ENCODE data around the gene ARNT2.
"Not testable (repeated sequence)": the region's sequence is repeated elsewhere in the genome, so short reads cannot be mapped to it uniquely, and the experiment has no call there.

The ARNT2 gene

DNA sequence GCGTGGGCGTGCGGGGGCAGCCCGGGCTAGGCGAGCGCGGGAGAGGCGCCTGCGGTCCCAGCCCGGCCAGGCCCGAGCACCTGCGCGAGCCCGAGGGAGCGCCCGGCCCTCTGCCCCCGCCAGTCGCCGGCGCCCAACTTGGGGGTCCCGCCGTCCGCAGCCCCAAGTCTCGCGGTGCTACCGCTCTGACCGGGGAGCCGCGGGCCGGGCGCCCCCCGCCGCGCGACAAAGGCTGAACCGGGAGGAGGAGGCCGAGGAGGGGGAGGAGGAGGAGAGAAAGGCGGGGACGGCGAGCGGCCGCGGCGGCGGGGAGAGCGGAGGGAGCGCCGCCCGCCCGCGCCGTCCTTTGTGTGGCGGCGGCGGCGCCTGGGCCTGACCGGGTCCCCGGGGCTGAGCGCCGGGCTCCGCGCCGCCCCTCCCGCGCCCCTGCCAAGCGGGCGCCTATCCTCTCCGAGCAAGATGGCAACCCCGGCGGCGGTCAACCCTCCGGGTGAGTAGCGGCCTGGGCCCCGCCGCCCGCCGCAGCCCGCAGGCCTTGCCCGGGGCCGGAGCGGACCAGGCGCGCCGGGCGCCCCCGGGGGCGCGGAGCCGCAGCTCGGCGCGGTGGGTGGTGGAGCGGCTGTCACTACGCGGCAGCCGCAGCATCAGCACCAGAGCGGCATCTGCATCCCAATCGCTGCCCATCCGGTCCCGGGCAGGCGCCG, at the start of gene ARNT2:
TSS of gene ARNT2 (plus strand) at position 326 of the 704 bp plus-strand sequence. CDS start at position 460, 134 bp downstream.
- FAIRE-seq, result no peak

DNA sequence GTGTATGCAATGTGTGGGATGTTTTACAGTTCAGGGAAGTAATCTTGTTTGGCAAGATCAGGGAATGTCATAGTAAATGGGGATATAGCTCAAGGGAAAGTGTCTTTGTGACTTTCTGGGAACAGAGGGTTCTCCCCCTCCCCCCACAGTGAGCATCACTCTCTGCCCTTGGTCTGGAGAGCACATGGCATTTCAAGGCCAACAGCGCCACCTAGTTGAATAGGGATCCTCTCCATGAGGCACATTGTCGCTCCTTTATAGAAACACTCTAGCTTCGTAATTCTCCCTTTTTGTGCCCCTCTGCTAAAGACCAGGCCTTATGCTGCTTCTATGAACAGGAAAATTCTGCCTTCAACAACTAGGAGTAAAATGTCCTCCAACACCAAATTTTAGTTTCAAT, 37.1 kb upstream of the ARNT2 start:
- no peak for FAIRE-seq

DNA sequence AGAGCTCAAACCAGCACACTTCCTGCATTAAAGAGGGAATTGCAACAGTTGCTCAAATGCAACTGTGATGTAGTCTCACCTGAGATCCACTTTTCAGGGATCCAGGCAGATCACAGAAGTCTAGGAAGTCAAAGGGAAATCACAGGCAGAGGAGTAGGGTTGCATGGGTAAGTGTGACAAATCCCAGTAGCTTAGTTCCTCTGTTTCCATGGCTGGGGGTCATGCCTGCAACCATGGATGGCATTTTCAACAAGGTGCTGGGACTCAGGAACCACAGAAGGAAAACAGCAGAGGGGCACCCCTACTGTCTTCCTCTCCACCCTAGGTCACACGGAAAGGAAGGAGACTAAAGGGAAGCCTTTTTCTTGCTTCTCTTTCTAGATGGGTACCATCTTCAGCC, 36.5 kb upstream of the ARNT2 start:
- no peak for FAIRE-seq

DNA sequence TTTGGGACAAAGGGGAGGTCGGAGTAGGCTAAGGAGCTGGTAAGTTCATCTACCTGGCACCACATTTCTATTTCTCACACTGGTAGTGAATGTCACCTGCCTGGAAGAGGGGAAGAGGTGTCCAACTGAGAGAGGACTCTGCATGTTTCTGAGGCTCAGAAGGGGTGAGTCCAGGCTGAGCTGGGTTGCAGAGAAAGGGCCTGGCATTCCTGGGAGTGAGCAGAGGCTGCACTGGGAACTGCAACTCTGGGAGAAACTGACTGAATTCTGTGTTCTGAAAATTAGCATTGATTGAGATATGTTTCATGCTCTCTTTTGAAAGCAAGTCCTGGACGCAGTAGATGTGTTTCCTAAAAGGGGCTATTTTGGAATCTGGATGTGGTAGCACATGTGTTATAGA, 32.3 kb upstream of the ARNT2 start:
- no peak for FAIRE-seq

DNA sequence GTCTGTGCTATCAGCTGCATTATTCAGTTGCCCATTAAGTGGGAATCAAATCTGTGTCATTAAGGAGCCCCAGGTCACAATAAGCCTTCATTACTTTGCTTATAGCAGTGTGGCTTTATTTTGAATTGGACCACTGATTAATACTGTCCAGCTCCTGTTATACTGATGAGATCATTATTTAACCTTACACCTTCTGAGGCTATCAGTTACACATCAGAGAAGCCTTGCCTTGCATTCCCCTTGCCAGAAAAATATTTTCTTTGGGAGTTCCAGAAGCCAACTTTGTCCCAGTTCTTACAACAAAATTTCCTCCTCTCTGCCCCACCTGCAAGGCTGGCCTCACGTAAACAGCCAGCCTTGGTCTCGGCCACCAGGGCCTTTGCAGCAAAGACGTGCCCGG, 29.7 kb upstream of the ARNT2 start:
- FAIRE-seq, result no peak

DNA sequence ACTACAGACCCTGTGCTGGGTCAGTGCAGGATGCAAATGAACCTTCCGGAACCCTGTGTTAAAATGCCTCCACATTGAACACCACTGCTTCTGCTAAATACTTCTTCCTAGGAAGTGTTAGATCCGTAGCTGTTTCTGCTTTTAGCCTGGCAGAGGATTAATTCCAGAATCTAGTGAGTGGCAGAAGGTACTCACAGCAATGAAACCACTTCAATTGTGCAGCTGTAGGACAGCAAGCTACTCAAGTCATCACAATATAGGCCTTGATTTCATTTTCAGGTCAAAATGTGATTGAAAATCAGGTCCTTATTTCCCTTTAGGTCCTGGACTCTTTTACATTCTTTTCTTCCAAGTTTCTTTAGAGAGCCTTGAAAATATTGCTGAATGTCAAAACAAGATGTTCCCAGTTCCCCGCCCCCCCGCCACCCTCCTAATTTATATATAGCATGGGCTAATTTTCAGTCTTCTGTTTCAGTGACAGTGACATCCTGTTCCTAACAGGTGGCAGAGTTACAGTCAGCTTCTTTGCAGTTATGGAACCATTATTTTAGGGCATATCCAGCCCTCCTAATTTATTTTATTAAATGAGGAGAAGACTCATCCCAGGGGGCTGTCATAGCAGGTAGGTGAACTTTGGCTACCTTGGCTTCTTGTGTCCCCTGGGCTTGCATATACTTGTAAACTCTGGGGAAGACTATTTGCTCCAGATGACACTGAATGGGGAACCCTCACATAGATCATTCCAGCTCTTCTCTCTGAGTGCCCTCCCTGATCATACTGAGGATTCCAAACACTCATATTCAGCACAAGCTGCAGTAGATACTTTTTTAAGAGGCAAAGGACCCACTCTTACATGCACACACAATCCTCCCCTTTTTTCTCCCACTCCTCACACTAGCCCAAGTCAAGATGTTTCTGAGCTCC, 28.0 kb upstream of the ARNT2 start:
- FAIRE-seq, result no peak

DNA sequence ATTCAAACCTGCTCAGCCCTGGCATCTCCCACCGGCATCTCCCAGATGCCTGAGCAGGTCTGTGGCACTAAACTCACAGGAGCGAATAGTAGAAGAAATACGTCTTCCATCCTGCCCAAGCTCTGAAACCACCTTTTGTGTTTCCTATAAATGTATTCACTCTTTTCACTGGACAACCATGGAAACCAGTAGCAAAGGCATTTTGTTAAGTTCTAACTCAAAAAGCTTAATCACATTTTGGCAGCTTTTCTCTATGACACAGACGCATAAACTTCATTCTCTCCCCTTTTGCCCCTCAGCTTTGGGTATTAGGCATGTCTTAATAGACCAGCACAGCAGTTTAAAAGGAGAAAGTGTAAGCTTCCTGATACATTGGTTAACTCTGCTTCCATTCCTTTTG, 24.5 kb upstream of the ARNT2 start:
- no peak for FAIRE-seq

DNA sequence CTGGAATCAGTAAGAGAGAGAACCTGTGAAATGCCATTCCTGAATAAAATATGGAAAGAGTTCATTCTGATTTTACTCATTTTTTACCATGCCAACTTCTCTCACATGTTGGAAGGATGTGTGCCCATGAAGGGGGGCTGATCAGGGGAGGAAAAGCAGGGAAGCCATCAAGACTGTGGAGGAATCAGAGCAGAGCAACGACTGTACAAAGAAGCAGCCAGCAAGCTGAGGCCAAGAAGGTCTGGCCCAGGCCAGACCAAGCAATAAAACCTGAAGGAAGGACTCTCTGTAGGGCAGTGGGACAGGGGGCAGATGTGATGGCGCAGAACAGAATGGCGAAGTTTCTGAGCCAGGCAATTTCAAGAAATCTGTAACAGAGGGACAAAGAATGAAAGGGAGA, 24.0 kb upstream of the ARNT2 start:
- no peak for FAIRE-seq

DNA sequence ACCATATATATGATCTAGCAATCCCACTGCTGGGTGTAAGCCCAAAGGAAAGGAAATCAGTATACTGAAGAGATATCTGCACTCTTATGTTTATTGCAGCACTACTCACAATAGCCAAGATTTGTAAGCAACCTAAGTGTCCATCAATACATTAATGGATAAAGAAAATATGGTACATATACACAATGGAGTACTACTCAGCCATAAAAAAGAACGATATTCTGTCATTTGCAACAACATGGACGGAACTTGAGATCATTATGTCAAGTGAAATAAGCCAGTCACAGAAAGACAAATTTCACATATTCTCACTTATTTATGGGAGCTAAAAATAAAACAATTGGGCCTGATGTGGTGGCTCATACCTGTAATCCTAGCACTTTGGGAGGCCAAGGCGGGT, 21.9 kb upstream of the ARNT2 start:
- no peak for FAIRE-seq

DNA sequence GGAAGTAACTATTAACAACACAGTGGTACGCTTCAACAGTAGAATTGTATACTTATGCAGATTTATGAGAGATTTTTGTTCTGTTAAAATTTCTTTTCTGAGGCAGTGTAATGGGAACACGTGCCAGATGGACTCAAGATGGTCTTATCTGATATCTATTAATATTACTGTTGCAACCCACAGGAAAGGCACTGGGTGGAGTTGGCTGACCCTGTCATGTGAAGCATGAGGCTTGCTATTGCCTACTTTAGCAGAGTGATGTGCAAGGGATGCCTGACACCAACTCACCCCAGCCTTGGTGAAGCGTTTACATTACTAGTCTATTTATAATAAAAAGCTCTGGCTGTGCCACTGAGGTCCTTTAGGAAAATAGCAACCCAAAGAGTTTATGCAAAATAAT, 19.8 kb upstream of the ARNT2 start:
- no peak for FAIRE-seq

DNA sequence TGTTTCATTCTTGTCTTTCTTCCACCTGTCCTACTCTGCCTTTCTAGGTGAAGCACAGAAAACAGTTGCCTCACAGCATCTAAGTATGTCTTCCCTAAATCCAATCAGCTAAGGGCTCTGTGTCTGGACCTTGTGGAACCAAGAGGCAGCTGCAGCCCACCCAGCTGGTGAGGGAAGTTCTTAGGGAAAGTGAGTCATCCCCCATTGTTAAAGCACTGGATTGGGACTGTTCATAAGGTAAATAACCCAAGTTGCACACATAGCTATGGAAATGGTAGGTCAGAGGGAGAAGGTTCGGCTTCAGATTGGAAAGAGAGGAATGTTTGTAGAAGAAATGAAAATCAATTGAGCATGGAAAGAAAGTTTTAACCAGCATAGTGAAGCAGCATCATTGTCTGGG, 18.0 kb upstream of the ARNT2 start:
- no peak for FAIRE-seq

DNA sequence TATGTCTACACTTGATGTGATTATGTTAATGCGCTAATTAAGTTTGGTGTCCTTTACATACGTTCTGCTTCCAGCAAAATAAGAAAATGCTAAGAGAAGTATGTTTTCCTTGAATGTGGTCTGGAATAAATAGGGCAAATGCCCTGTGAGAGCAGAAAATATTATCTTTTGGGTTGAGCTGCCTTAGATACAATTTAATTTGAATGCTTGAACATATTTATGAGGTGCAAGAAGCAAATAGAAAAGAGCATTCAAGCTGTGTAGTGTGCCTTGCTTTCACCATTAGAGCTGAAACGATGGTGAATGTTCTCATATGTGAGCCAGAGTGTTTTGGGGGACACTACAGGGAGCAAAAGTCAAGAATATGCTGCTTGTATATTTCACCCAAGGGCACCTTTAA, 15.9 kb upstream of the ARNT2 start:
- FAIRE-seq, result no peak

DNA sequence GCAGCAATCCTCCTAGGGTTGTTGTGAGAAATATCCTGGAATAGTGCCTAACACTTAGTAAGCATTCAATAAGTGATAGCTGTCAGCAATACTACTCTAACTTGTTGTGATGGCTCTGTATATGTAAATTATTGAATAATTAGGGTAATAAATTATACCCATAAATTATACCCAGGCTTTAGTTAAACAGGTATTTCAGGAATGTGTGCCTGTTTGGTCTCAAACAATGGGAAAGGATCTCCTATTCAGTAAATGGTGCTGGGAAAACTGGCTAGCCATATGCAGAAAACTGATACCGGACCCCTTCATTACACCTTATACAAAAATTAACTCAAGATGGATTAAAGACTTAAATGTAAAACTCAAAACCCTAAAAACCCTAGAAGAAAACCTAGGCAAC, 14.8 kb upstream of the ARNT2 start:
- no peak for FAIRE-seq

DNA sequence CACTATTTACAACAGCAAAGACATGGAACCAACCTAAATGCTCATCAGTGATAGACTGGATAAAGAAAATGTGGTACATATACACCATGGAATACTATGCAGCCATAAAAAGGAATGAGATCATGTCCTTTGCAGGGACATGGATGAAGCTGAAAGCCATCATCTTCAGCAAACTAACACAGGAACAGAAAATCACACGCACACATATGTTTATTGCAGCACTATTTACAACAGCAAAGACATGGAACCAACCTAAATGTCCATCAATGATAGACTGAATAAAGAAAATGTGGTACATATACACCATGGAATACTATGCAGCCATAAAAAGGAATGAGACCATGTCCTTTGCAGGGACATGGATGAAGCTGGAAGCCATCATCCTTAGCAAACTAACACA, 13.2 kb upstream of the ARNT2 start:
- FAIRE-seq, result not testable (repeated sequence)

DNA sequence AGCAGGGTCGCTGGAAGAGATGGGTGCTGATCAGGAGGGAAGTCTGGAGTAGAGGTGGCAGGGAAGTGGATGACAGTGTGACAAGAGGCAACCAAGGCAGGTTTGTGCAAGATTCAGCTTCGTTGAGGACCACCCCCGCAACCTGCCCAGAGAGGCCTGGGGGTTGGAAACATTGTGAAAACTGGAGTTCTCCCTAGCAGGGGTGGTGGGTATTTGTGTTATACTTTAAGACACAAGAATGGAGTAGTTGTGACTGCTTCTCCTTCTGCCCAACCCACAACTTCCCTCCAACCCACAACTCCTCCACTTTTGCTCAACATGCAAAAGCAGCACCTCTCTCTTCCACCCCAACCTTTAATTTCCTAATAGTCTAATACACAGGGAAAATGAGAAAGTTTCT, 8.6 kb upstream of the ARNT2 start:
- FAIRE-seq, result no peak

DNA sequence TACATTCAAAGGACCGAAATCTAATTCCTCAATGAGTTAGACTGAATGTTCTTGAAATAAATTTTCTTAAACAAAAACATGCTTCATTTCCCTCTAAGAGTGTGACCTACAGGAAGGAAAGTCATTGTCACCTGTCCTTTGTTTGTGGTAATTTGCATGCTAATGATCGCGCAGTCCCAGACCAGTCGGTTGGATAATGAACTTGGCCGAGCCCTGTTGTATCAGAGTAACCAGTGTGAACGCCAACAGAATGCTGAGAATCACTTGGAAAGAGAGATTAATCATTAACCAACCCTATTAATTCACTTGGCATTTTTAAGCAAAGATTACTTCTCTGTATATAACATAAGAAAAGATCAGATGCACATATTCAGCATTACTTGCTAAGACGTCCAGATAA, 8.1 kb upstream of the ARNT2 start:
- no peak for FAIRE-seq

DNA sequence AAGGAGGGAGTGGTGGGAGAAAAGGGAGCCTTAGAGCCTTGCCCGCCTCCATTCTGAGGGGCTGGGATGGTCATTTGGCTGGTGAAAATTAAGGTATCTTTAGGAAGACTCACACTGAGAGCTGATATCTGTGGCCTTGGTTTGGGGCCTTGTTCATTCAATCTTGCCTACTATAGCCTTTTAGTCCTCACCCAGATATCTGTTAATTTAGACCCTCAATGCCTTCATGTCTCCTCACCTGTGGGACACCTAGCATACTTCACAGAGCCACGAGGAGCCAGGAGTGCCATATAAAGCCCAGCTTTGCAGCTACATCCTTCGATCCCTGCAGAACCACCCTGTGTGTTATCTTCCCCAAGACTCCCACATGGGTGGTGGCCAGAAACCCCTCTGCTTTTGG, 4.7 kb upstream of the ARNT2 start:
- FAIRE-seq, result no peak

DNA sequence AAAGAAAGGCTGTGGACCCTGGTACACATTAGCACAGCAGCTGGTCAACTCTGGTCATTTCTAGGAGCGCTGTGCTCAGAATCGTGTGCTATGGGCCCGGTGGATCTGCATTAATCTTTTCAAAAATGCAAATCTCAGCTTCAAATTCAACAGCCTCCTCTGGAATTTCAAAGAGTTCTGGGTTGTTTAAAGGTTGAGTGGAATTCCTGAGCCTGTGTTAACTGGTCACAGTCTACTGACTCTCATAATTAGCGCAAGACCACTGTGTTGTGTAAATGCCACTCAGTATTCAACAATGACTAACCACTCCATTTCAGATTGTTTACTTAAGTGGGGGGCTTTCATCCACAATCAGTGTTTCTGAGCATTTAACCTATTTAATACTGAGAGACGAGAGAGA, 2.7 kb upstream of the ARNT2 start:
- no peak for FAIRE-seq

DNA sequence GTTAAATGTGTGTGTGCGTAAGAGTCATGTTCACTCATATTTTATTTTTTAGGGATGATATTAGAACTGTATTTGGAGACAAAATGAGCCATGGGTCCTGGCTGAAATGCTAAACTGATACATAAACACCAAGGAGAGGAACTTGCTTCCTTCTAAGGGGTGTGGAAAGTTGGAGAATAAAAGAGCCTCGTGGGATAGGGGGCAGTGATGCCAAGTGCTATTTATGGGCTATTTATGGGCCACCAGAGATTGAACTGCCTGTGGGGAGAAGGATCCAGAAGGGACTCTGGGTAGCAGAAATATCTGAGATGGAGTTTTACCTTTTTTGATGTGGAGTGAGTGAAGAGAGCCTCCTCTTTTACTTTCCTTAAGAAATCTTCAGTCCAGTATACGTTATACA, 1.8 kb upstream of the ARNT2 start:
- no peak for FAIRE-seq

DNA sequence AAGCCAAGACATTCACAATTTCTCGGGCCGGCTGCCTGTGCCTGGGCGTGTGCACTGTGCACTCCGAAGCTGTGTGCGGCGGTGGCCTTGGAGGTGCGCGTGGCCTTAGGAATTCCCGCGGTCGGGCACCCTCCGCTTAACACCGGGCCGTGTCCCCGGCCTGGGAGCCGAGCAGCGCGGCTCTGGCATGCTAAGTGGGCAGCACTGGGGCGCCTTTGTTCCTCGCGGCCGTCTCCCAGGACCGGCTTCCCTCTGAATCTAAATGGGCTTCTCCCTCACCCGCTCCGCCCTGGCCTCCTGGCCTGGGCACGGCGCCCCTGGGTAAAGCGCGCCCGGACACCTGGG, 498 bp upstream of the ARNT2 start:
- FAIRE-seq, result no peak

DNA sequence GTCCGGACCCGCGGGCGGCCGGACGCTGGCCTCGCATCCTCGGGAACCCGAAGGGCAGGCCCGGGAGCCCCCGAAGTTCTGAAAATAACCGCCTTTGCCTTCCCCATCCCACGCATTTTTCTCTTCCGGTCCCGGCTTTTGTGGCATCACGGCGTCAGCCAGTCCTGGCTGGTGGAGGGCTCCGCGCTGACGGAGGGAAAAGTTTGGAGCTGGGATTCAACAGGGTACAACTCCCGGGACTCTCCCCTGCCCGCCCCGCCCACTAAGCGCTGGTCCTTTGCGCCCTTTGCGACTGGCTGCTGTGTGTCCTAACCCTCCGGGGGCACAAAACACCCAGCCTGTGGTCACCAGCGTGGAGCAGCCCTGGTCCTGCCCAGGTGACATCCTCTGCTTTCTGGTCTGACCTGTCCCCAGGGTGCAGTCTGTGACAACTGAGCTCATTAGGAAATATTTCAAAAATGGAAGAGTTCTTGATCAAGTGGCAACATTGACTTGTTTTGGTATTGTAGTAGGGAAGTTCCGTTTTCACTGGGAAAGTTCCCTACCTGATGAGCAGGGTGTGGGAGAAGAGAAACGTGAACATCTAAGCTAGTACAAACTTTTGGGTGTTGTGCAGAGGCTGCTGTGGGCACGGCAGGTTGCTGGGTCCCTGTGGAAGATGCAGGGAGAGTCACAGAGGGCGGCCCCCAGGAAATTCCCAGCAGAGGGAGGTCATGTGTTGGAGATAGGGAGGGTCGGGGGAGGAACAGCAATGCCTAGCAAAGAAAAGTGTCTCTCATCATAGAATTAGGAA, 775 bp downstream of the ARNT2 start:
- FAIRE-seq, result no peak

DNA sequence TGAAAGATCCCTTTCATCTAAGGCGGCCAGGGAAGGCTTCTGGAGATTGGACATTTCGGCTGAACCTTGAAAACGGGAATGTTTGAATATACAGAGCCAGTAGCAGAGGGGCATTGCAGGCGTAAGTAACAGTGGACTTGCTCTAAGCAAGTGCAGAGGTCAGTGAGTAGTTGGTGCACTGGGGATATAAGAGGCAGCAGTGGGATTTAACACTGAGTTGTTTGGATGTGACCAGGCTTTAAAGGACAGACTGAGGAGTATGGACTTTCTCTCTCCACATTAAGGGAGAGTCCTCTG, 1.3 kb downstream of the ARNT2 start:
- FAIRE-seq, result no peak

DNA sequence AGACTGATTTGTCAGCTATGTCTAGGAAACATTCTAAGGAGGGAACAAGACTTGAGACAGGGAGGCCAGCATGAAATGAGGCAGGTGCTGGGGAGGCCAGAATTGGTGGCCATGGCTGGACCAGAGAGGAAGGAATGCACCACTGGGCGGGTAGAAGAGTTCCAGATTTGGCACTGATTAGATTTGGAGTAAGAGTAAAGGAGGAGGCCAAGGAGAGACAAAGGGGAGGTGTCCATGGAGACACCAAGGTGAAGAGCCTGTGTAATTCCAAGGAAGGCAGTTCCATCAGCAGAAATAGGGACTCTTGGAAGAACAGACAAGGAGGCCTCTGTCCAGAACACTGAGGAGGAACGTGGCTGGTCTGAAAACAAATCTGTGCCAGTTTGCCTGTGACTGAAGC, 1.8 kb downstream of the ARNT2 start:
- no peak for FAIRE-seq

DNA sequence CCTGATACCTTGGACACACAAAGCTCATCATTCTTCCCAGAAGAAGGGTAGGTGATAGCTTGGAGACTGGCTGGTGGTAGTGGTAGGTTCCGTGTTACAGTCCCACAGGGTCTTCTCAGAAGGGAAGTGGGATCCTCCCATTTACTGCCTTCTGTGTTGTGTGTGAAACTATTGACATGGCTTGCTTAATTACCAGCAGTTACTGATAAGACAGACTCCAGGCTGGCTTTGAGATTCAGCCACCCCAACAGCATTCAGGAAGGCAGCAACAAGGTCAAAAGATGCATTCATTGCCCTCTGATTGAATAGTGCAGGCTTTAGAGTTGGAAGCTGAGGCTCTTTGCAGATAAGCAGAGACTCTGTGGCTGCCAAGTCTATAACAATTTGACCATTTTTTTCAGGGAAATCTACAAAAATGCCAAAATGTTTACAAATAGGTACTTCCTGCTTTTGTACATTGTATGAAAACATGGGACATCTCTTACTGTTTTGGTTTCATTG, 7.7 kb downstream of the ARNT2 start:
- no peak for FAIRE-seq

Data from islet of Langerhans (tissue), 1 donor.